NOMO-1 treated with DMSO at 0.1 percent for 48 hours (cell line): ENCODE data around the gene PHF21B.
"Not testable (repeated sequence)": the region's sequence is repeated elsewhere in the genome, so short reads cannot be mapped to it uniquely, and the experiment has no call there.

Experiments
- DNase-seq: peaks from one replicate; lab custom pipeline; 2025; ENCODE audit not compliant: unreplicated experiment; lab: John Stamatoyannopoulos, UW

PHF21B gene

GRCh38 chr22:44919691-44920090 is 90.1 kb downstream of the PHF21B start:
- no peak for DNase-seq

- no peak for DNase-seq
Measured at GRCh38 chr22:44918925-44919392, 90.8 kb downstream of the PHF21B start.

- no peak for DNase-seq
Measured at GRCh38 chr22:44918166-44918924, 91.5 kb downstream of the PHF21B start.

- no peak for DNase-seq
Measured at GRCh38 chr22:44917372-44918165, 92.2 kb downstream of the PHF21B start.

GRCh38 chr22:44916281-44917231 is 93.2 kb downstream of the PHF21B start:
- no peak for DNase-seq

- DNase-seq = no peak
Measured at GRCh38 chr22:44915441-44915840, 94.4 kb downstream of the PHF21B start.

GRCh38 chr22:44914026-44914721 is 95.6 kb downstream of the PHF21B start:
- no peak for DNase-seq

- DNase-seq = no peak
Measured at GRCh38 chr22:44913198-44913983, 96.4 kb downstream of the PHF21B start.

GRCh38 chr22:44909241-44909640 is 100.6 kb downstream of the PHF21B start:
- no peak for DNase-seq

GRCh38 chr22:44907765-44908737 is 101.8 kb downstream of the PHF21B start:
- DNase-seq = no peak

GRCh38 chr22:44906999-44907644 is 102.7 kb downstream of the PHF21B start:
- DNase-seq = no peak

GRCh38 chr22:44906248-44906936 is 103.4 kb downstream of the PHF21B start:
- DNase-seq = no peak

- DNase-seq = not testable (repeated sequence)
Measured at GRCh38 chr22:44904492-44905152, 105.2 kb downstream of the PHF21B start.

GRCh38 chr22:44903164-44903563 is 106.6 kb downstream of the PHF21B start:
- DNase-seq = not testable (repeated sequence)

- DNase-seq = no peak
Measured at GRCh38 chr22:44901301-44901700, 108.5 kb downstream of the PHF21B start.

- no peak for DNase-seq
Measured at GRCh38 chr22:44898236-44898635, 111.6 kb downstream of the PHF21B start.
